Activated naive CD8-positive, alpha-beta T cell treated with anti-CD3 and anti-CD28 coated beads, Interleukin-2, amount 10 ng/mL, durations not matched to agents 7 days and 5 days (primary cell): Measurements from ENCODE around the gene NUP210. TPM values are rescaled to one million over a fixed set of nuclear protein-coding genes. Genes with fewer than 3 reads are reported as not detected.

Source experiments
- ATAC-seq: fragments of 150-1000 bp; cut with Tn5 transposase; one replicate; pipeline ENCODE4 v1.10.0; 2021; ENCODE audit warnings: low read depth, moderate library complexity
- POLR2A ChIA-PET: fragments of 350-600 bp; sonication (Branson Sonifier 250); formaldehyde crosslinking; loops from one replicate; lab custom pipeline; 2021; ENCODE audit warnings: antibody characterized with exemption; lab: Charles Lee
- DNase-seq: peaks from one replicate; pipeline ENCODE4 v3.0.0; 2021
- H3K27ac Mint-ChIP-seq: one replicate; pipeline ENCODE4 v1.8.0; 2022; ENCODE audit warnings: mild to moderate bottlenecking, mixed read lengths
- H3K27me3 Mint-ChIP-seq: one replicate; pipeline ENCODE4 v1.8.0; 2022; ENCODE audit warnings: mild to moderate bottlenecking, moderate library complexity, mixed read lengths
- H3K36me3 Mint-ChIP-seq: one replicate; pipeline ENCODE4 v1.8.0; 2021; ENCODE audit warnings: mild to moderate bottlenecking, mixed read lengths
- H3K4me1 Mint-ChIP-seq: one replicate; pipeline ENCODE4 v1.8.0; 2021; ENCODE audit warnings: mixed read lengths
- H3K4me3 Mint-ChIP-seq: one replicate; pipeline ENCODE4 v1.8.0; 2022; ENCODE audit warnings: mild to moderate bottlenecking, moderate library complexity, mixed read lengths
- H3K9me3 Mint-ChIP-seq: one replicate; pipeline ENCODE4 v1.8.0; 2021; ENCODE audit warnings: mixed read lengths
- total RNA-seq, 2 experiments: library from RNA; stranded (reverse); gene quantifications; one replicate each; pipeline ENCODE4 v1.2.3, GENCODE V29; 2021

NUP210 gene
- total RNA-seq, 2 experiments from 2014 or later, result 163 to 170 TPM

GRCh38 chr3:13324835-13325501 is 95.2 kb downstream of the NUP210 start:
- POLR2A ChIA-PET, result no interaction called here
- Mint-ChIP-seq H3K4me1 (peaks cover 2% of the 10 kb centered on the region), H3K27me3 (no peaks in the 10 kb centered on the region), H3K9me3 (no peaks in the 10 kb centered on the region), H3K27ac (peak overlapping the region; percentile 64), H3K4me3 (no peak overlapping the region), H3K36me3 (peaks cover 19% of the 10 kb centered on the region)
- ATAC-seq (no peak), DNase-seq (no peak)

GRCh38 chr3:13323822-13324221 is 96.3 kb downstream of the NUP210 start:
- H3K36me3 Mint-ChIP-seq, result peaks cover 22% of the 10 kb centered on the region
- ATAC-seq (no peak), DNase-seq (no peak)
- H3K4me3 Mint-ChIP-seq, result no peak overlapping the region
- no peaks in the 10 kb centered on the region for H3K27me3 Mint-ChIP-seq
- no peaks in the 10 kb centered on the region for H3K9me3 Mint-ChIP-seq
- no peak overlapping the region for H3K27ac Mint-ChIP-seq
- peaks cover 2% of the 10 kb centered on the region for H3K4me1 Mint-ChIP-seq
- POLR2A ChIA-PET, result no interaction called here

DNA sequence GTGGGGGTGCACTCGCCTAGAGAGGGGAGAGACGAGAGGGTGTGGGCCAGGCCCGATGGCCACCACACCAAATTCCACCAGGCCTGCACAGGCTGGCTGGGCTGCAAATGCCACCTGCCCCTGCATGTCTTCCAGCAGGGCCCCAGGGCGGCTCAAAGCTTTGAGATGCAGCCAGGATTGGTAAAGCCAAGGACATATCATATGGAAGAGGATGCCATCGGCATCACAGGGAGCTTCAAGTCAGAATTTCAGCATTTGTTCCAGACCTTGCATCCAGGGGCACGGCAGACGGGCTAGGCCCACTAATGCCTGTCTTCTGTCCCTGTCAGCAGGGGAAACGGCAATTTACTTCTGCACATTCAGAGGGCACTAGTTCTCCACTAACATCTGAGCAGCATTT is 97.8 kb downstream of the NUP210 start:
- ATAC-seq (no peak), DNase-seq (no peak)
- H3K9me3 Mint-ChIP-seq, result no peaks in the 10 kb centered on the region
- POLR2A ChIA-PET, result no interaction called here
- no peak overlapping the region for H3K27ac Mint-ChIP-seq
- peaks cover 29% of the 10 kb centered on the region for H3K36me3 Mint-ChIP-seq
- peaks cover 2% of the 10 kb centered on the region for H3K4me1 Mint-ChIP-seq
- no peaks in the 10 kb centered on the region for H3K27me3 Mint-ChIP-seq
- H3K4me3 Mint-ChIP-seq, result no peak overlapping the region

DNA sequence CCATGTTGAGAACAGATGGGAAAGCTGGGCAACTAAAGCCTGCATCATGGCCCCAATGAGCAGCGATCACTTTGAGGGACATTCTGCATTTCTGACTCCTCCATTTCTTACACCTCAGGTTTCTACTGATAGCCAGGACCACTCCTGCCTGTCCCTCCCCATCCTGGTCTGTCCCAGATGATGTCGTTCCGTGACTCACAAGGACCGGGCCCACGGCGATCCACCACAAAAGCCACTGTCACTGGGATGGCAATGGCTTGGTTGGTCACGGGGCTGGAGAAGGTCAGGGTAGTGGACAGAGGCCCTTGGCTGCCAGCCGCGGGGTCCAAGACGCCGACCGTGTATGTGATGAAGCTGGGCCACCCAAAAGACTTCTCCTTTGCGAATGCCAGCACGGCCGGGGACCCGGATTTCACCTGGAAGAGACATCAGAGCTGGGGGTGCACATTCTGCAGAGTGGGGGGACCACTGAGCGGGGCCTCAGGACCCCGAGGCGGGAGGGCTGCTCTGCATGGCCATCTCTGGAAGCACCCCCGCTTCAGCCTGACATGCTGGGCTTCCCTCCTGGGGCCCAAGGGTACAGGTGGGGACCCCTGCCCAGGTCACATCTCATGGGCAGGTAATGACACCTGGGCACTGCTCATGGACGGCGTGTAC is 100.4 kb downstream of the NUP210 start:
- POLR2A ChIA-PET, result no interaction called here
- H3K36me3 Mint-ChIP-seq, result peaks cover 34% of the 10 kb centered on the region
- no peaks in the 10 kb centered on the region for H3K9me3 Mint-ChIP-seq
- H3K27ac Mint-ChIP-seq, result no peak overlapping the region
- H3K4me3 Mint-ChIP-seq, result no peak overlapping the region
- ATAC-seq (no peak), DNase-seq (no peak)
- H3K4me1 Mint-ChIP-seq, result no peaks in the 10 kb centered on the region
- H3K27me3 Mint-ChIP-seq, result no peaks in the 10 kb centered on the region

GRCh38 chr3:13318626-13319470 is 101.3 kb downstream of the NUP210 start:
- no peak overlapping the region for H3K27ac Mint-ChIP-seq
- no peaks in the 10 kb centered on the region for H3K4me1 Mint-ChIP-seq
- peaks cover 40% of the 10 kb centered on the region for H3K36me3 Mint-ChIP-seq
- no peaks in the 10 kb centered on the region for H3K27me3 Mint-ChIP-seq
- H3K9me3 Mint-ChIP-seq, result no peaks in the 10 kb centered on the region
- H3K4me3 Mint-ChIP-seq, result no peak overlapping the region
- DNase-seq (no peak), ATAC-seq (no peak)
- POLR2A ChIA-PET, result no interaction called here

DNA sequence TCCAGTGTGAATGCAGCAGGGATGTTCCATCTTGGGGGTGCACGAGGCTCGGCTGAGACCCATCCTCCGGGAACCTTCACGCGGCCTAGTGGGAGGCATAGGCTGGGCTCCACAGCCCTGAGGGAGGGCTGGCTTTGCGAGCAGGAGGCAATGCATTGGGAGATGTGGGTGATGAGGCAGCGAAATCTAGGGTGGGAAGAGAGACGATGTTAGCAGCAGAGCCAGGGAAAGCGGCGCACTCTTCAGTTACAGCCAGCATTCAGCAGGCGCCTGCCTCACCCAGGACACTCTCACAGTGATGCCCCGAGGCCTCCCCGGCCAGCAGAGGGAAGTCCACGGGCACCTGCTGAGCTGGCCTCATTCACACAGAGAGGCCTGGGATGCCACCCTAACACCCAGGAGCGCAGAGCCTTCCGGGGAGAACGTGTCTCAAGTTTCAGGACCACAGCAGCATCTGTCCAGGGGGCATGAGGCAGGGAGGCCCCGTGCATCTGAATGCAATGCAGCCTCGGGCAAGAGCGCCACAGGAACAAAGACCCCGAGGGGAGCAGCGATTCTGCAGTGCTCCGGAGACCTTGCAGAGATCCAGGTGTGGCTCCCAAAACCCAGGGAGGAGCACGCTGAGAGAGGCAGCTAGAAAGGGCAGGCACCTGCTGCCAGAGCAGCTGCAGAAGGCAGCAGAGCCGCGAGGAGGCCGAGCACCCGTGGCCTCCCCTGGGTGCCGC is 102.4 kb downstream of the NUP210 start:
- H3K27me3 Mint-ChIP-seq, result no peaks in the 10 kb centered on the region
- no peak overlapping the region for H3K27ac Mint-ChIP-seq
- POLR2A ChIA-PET, result no interaction called here
- no peak for DNase-seq
- peaks cover 38% of the 10 kb centered on the region for H3K36me3 Mint-ChIP-seq
- ATAC-seq, result no peak
- H3K4me3 Mint-ChIP-seq, result no peak overlapping the region
- no peaks in the 10 kb centered on the region for H3K9me3 Mint-ChIP-seq
- no peaks in the 10 kb centered on the region for H3K4me1 Mint-ChIP-seq

DNA sequence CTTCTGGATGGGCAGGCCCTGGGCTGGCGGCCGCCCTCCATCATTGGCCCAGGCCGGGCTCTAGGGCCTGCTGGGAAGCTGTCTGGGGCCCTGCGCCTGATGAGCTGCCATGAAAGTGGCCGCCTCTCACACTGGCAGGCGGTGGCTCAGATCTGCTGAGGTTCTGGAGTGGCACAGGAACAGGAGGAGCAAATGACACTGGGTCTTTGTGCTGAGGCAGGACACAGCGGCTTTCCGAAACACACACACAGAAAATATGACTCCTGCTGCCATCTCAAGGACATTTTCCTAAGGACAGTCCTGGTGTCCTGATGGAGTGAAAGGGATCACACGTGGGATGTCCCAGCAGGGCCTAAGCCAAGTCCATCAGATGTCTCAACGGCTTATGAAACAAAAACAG is 103.5 kb downstream of the NUP210 start:
- no peak for DNase-seq
- peaks cover 34% of the 10 kb centered on the region for H3K36me3 Mint-ChIP-seq
- no peak for ATAC-seq
- no peaks in the 10 kb centered on the region for H3K9me3 Mint-ChIP-seq
- no peaks in the 10 kb centered on the region for H3K27me3 Mint-ChIP-seq
- H3K4me1 Mint-ChIP-seq, result no peaks in the 10 kb centered on the region
- no peak overlapping the region for H3K27ac Mint-ChIP-seq
- POLR2A ChIA-PET, result no interaction called here
- no peak overlapping the region for H3K4me3 Mint-ChIP-seq

DNA sequence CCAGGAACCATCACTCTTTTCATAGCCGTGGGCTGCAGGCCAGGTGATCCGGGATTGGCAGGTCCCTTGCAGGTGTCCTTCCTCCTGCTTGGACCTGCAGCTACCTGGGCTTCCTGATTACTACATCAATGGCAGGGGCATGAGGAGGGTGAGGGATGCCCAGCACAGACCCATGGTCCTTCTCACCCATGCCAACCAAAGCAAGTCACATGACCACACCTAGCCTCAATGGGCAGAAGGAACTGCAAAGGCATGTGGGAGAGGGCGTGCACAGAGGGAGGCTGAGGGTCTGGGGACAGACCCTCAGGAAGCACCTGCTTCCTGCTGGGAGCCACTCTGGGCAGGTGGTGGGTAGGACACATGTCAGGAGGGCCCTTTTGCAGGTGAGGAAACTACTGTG is 105.2 kb downstream of the NUP210 start:
- ATAC-seq, result no peak
- H3K4me1 Mint-ChIP-seq, result no peaks in the 10 kb centered on the region
- H3K27me3 Mint-ChIP-seq, result no peaks in the 10 kb centered on the region
- H3K4me3 Mint-ChIP-seq, result no peak overlapping the region
- no peak for DNase-seq
- POLR2A ChIA-PET, result no interaction called here
- peaks cover 31% of the 10 kb centered on the region for H3K36me3 Mint-ChIP-seq
- no peak overlapping the region for H3K27ac Mint-ChIP-seq
- no peaks in the 10 kb centered on the region for H3K9me3 Mint-ChIP-seq

DNA sequence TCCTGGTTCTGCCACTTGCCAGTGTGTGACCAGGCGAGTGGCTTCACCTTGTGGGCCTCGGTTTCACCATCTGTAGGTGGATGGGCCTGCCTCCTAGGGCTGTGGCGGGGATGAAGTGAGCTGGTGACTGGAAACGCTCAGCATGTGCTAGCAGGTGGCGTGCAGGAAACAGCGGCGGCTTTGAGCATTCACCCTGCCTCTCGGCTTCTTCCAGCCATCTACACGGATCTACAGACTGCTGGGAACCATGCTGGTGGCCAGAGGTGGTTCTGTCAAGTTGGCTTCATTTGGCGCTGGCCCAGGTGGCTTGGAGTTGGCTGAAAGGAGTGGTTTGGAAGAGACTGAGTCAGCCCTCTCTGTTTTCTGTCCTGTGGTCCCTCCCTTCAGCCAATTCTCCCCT is 106.3 kb downstream of the NUP210 start:
- Mint-ChIP-seq H3K36me3 (peaks cover 28% of the 10 kb centered on the region), H3K9me3 (no peaks in the 10 kb centered on the region), H3K4me3 (no peak overlapping the region), H3K27me3 (no peaks in the 10 kb centered on the region), H3K27ac (no peak overlapping the region), H3K4me1 (no peaks in the 10 kb centered on the region)
- POLR2A ChIA-PET, result interaction anchor here (0.7 kb wide), 1 partner anchor 206 kb away, joined by 4 read pairs; no protein-coding TSS in a partner anchor
- DNase-seq, result no peak
- ATAC-seq, result no peak

DNA sequence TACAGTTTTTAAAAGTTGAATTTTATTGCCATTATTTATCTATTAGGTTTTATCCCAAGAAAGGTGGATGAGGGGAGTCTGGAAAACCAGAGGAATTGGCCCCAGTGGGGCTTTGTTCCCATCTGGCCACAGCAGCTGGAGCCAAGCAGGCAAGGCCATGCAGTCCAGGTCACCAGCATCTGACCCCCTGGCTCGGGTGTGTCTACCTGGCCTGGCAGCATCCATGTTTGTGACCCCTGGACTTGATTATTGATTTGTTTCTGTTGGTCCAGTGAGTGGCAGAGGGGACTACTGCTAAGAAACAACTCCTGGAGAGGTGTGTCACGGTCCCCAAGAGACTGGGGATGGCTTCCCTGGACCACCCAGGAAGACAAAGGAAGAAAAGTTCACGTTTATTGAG is 111.1 kb downstream of the NUP210 start:
- DNase-seq (no peak), ATAC-seq (no peak)
- Mint-ChIP-seq H3K36me3 (peaks cover 9% of the 10 kb centered on the region), H3K4me1 (no peaks in the 10 kb centered on the region), H3K27me3 (no peaks in the 10 kb centered on the region), H3K4me3 (no peak overlapping the region), H3K27ac (no peak overlapping the region), H3K9me3 (no peaks in the 10 kb centered on the region)
- POLR2A ChIA-PET, result no interaction called here

DNA sequence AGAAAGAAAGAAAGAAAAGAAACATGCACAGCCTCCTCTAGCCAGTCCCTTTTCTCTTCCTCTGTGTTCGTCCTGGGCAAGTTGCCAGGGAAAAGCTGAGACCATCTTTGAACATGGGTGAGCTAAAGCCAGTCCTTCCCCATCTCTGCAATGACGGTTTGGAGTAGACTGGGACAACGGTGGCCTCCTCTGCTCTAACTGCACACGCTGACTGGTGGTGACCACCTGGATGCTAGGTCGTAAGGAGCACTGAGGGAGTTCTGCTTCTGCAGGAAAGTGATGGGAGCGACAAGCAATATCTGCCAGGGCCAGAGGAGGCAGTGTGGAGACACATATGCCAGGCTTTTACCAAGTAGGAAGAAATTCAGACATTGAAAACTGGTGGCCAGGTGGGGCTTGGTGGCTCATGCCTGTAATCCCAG is 111.7 kb downstream of the NUP210 start:
- Mint-ChIP-seq H3K4me3 (no peak overlapping the region), H3K27me3 (no peaks in the 10 kb centered on the region), H3K27ac (no peak overlapping the region), H3K9me3 (no peaks in the 10 kb centered on the region), H3K4me1 (no peaks in the 10 kb centered on the region), H3K36me3 (peaks cover 9% of the 10 kb centered on the region)
- POLR2A ChIA-PET, result no interaction called here
- DNase-seq, result no peak
- no peak for ATAC-seq

GRCh38 chr3:13307041-13307440 is 113.1 kb downstream of the NUP210 start:
- ATAC-seq (no peak), DNase-seq (no peak)
- Mint-ChIP-seq H3K27me3 (no peaks in the 10 kb centered on the region), H3K9me3 (no peaks in the 10 kb centered on the region), H3K27ac (no peak overlapping the region), H3K36me3 (peaks cover 9% of the 10 kb centered on the region), H3K4me3 (no peak overlapping the region), H3K4me1 (no peaks in the 10 kb centered on the region)
- POLR2A ChIA-PET, result interaction anchor here (0.6 kb wide), 1 partner anchor 14 kb away, joined by 4 read pairs; no protein-coding TSS in a partner anchor

GRCh38 chr3:13305623-13306022 is 114.5 kb downstream of the NUP210 start:
- Mint-ChIP-seq H3K27me3 (peaks cover 3% of the 10 kb centered on the region), H3K4me1 (peaks cover 5% of the 10 kb centered on the region), H3K4me3 (no peak overlapping the region), H3K36me3 (peaks cover 9% of the 10 kb centered on the region), H3K9me3 (no peaks in the 10 kb centered on the region), H3K27ac (no peak overlapping the region)
- ATAC-seq, result no peak
- POLR2A ChIA-PET, result no interaction called here
- no peak for DNase-seq
